Right renal cortex interstitium (tissue), 3 donors: Measurements from ENCODE around the gene POLK. TPM values are rescaled to one million over a fixed set of nuclear protein-coding genes. Genes with fewer than 3 reads are reported as not detected.
"Not testable (repeated sequence)": the region's sequence is repeated elsewhere in the genome, so short reads cannot be mapped to it uniquely, and the experiment has no call there.

Experiments
- DNase-seq, 3 donors: peaks; one replicate each; pipeline ENCODE4 v3.0.0-alpha.2; 2013; ENCODE audit warnings: low read depth in 3 of 3, low spot score in 2 of 3
- polyA plus RNA-seq, 3 donors: library from polyadenylated mRNA; unstranded; fragments of 120-200 nt; gene quantifications; one replicate each; pipeline ENCODE4 v1.2.1, GENCODE V29; 2013; ENCODE audit not compliant: insufficient read length in 3 of 3

The POLK gene
- polyA plus RNA-seq = 10 to 100 TPM; 26.6 to 30.8 (median 29.8) TPM

DNA sequence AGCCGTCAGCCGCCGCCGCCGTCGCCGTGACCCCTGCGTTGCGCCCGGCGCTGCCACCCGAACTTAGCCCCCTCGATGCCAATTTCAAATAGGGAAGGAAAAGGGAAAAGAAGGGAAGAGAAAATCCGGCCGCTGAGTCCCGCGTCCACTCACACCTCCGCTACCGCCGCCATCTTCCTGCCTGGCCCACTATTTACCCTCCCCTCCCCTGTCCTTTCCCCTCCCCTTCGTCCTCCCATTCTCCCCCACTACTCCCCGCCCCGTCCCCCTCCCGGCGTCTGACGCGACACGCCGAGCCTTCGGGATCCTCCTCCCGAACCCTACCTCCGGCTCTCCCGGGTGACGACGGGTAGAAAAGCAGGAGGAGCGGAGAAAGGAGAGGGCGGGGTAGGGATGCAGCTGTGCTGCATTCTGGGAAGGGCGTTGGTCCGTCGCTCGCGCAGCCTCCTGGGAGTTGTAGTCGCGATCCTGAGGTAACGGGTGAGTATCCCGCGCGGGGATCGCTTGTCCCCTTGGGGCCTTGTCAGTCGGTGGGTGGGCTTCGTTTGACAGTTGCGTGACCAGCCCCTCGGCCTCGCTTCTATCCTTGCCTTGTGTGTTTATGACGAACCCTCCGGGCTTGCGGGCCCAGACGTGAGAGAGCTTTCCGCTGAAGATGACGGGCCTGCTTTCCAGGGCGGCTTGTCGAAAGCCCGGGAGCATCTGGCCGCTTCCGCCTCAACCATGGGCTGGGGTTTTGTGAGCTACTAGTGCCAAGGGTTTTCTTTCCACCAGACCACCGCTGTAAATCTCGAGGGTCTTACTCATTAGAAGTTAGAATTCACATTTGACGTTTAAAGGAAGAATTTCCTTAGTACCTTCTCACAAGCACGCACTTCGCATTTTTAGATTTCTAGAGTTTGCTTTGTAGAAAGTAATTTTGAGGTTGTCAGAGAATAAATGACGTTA lies at the start of gene POLK, which contains the start of gene CERT1:
POLK (plus strand) TSS at position 457 of the 948 bp plus-strand sequence.
CERT1 (minus strand) TSS at position 195 of the 948 bp plus-strand sequence. CDS start 422 bp downstream, outside the sequence.
- peak; percentile 92 to 98 (median 98) for DNase-seq

GRCh38 chr5:75463726-75464125 lies 48.0 kb upstream of the POLK start:
- no peak for DNase-seq

DNA sequence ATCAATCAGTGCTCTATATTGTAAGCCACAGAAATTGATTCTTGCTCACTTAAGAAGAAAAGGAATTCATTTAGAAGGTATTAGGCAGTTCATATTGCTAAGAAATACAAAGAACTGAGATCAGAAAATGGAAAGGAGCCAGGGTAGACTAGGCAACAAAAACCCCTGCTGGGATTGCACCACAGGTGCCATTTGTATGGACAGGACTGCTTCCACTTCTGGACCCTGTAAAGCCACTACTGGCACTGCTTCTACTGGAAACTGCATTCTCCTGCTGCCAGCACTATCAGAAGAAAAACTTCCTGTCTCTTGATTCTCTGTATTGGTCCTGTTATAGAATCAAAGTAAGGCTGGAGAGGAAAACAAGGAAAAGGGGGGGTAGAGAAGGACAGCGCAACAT lies 46.2 kb upstream of the POLK start:
- DNase-seq = no peak

GRCh38 chr5:75466006-75466716 lies 45.5 kb upstream of the POLK start:
- DNase-seq = no peak

DNA sequence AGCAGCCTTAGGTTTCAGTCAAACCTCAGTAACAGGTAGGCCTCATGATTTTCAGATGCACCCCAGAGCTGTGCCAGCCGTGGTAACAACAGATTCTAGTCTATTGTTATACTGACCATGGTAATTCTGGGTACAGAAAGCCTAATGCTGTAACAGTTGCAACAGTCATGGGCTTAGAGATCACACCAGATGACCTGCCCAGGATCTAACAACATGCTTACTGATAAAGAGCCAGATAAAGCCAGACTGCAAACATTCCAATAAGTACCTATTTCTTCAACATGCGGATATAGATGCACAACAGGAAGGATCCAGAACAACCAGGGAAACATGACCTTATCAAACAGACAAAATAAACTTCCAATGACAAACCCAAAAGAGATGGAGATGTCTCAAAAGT lies 43.1 kb upstream of the POLK start:
- DNase-seq = no peak

GRCh38 chr5:75469017-75469416 lies 42.7 kb upstream of the POLK start:
- no peak for DNase-seq

DNA sequence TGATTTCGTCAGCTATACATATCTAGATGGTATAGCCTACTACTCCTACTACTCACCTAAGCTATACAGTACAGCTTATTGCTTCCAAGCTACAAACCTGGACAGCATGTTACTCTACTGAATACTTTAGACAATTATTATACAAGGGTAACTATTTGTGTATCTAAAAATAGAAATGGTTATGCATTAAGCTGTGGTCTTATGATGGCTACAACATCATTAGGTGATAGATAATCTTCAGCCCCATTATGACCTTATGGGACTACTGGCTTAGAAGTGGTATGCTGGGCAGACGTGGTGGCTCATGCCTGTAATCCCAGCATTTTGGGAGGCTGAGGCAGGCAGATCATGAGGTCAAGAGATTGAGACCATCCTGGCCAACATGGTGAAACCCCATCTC lies 40.5 kb upstream of the POLK start:
- no peak for DNase-seq

DNA sequence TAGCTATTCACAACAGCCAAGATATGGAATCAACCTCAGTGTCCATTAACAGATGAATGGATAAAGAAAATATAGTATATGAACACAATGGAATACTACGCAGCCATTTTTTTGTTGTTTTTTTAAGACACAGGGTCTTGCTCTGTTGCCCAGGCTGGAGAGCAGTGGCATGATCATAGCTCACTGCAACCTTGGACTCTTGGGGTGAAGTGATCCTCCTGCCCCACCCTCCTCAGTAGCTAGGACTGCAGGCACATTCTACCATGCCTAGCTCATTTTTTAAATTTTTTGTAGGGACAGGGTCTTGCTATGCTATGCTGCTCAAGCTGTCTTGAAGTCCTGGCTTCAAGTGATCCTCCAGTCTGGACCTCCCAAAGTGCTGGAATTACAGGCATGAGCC lies 38.7 kb upstream of the POLK start:
- no peak for DNase-seq

DNA sequence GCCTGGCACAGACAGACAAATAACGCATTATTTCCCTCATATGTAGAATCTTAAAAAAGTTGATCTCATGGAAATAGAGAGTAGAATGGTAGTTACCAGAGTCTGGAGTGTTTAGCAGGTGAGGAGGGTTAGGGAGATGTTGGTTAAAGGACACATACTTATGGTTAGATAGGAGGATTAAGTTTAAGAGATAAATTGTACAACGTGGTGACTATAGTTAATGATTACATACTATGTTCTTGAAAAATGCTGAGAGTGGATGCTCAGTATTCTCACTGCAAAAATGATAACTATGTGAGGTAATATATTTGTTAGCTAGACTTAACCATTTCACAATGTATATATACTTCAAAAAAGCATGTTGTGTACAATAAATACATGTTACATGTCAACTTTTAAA lies 38.2 kb upstream of the POLK start:
- DNase-seq = no peak

DNA sequence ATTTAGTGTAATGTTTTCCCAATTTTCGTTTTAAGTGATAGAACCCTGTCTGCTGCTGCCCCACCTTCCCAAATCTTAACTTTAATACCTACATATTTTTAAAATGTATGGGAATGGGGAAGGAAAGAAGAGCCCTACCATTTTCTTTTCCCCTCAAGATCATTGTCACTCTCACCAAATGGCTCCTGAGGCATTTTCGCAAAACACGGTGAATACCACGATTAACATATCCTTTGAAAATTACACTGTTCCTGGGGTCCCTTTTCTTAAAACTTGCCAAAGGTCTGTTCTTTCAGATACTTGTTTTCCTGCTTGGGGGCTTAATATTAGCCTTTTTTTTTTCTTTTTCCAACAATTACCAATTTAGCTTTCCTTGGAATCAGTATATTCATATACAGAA lies 36.3 kb upstream of the POLK start:
- DNase-seq = no peak

DNA sequence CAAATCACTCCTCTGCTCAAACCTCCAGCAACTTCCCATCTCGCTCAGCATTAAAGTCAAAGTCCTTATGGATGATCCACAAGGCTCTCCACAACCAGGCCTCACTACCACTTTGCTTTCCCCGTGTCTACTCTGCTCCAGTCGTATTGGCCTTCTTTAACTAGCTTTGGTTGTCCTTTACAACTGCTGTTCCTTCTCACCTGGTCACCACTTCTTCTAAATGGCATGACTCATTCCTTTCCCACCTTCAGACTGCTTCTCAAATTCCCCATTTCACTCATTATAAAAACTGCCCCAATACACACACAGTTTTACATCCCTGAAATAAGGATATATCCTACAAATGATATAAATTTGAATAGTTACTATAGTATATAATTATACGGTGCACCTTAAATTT lies 30.7 kb upstream of the POLK start:
- no peak for DNase-seq

DNA sequence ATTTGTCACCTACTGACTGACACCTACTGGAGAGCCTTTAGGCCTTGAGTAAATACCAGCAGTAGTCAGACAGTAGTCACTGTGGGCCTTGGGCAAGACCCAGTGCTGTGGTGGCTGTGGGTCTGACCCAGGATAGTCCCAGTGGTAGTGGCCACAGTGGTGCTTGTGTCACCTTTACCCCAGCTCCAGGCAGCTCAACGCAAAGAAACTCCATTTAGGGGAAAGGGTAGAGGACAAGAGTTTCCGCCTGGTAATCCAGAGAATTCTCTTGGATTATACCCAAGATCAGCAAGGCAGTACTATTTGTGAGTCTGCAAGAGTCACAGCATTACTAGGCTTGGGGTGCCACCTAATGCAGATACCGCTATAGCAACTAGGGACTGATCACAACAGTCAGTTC lies 29.2 kb upstream of the POLK start:
- no peak for DNase-seq

DNA sequence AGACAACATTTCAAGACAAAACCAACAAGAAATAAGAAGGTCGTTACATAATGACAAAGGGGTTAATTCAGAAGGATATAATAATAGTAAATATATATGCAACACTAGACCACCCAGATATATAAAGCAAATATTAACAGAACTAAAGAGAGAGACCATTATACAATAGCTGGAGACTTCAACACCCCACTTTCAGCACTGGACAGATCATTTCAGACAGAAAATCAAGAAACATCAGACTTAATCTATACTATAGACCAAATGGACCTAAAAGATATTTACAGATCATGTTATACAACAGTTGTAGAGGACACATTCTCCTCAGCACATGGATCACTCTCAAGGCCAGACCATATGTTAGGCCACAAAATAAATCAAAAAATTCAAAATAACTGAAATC lies 27.1 kb upstream of the POLK start:
- no peak for DNase-seq

GRCh38 chr5:75489847-75490246 lies 21.8 kb upstream of the POLK start:
- not testable (repeated sequence) for DNase-seq

GRCh38 chr5:75491621-75492020 lies 20.1 kb upstream of the POLK start:
- no peak for DNase-seq

DNA sequence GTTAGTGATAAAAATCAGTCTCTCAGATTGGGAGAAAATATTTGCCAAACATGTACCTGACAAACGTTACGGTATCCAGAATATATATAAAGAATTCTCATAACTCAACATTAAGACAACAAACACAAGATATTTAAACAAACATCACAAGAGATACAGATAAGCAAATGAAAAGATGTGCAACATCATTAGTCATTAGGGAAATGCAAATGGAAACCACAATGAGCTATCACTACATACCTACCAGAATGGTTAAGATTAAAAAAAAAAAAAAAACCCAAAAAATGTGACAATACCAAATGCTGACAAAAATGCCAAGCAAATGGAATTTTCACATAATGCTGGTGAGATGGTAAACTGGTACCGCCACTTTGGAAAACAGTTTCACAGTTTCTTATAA lies 15.7 kb upstream of the POLK start:
- DNase-seq = no peak

- DNase-seq = no peak
Observed at GRCh38 chr5:75498208-75498777, 13.4 kb upstream of the POLK start.

DNA sequence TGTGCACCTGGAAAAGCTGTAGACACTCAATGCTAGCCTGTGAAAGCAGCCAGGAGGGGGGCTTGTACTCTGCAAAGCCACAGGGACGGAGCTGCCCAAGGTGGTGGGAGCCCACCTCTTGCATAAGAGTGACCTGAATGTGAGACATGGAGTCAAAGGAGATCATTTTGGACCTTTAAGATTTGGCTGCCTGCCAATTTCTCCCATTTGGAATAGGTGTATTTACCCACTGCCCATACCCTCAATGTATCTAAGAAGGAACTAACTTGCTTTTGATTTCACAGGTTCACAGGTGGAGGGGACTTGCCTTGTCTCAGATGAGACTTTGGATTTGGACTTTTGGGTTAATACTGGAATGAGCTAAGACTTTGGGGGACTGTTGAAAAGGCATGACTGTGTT lies 12.8 kb upstream of the POLK start:
- not testable (repeated sequence) for DNase-seq

GRCh38 chr5:75505112-75505511 lies 6.6 kb upstream of the POLK start:
- not testable (repeated sequence) for DNase-seq

DNA sequence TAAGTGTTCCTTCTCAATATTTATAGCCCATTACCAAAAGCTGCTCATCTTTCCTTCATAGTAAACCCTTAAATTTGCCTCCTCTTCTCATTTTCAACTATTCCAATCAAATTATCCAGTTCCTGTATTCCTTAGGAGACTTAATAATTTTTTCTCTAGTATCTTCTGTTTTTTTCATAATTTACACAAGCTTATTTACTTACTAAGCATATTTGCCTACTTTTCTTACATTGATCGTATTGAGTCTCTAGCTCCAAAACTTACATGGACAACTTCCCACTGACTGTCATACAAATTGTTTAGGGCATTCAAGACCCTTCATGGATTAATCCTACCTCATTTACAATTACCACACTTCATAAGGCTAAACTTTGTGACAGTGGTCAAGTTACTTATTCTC lies 3.9 kb upstream of the POLK start:
- no peak for DNase-seq

DNA sequence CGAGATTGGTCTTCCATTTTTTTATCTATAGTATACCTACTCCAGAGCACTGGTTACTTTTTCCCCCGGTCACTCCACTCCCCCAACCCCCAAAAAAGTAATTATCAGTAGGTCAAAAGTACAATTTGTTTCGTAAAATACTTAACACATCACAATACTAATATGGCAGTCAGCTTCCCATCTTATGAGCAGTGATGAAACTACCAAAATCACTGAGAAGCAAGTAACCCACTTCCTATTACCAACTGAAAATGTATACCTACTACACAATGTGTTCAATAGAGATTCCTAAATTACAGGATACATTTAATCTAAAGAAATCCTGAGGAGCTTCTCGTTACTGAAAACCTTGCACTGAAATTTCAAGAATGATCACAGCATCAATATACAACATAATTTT lies 2.1 kb upstream of the POLK start:
- no peak for DNase-seq
